SH-SY5Y (cell line): ENCODE results near the gene TBC1D14.

ENCODE experiments used
- GATA2 ChIP-seq: IDR thresholded peaks from 2 replicates; pipeline ENCODE4 v1.6.1; 2011; ENCODE audit warnings: mild to moderate bottlenecking, low read depth, low read length
- GATA3 ChIP-seq: IDR thresholded peaks from 2 replicates; pipeline ENCODE4 v1.6.1; 2011; ENCODE audit warnings: low read depth, mild to moderate bottlenecking, low read length, moderate library complexity

- TF ChIP-seq GATA3: no peak
- TF ChIP-seq GATA2: no peak
Observed at GRCh38 chr4:7063362-7063761, 153.7 kb downstream of the TBC1D14 start.
